ENCODE data around the gene TKTL1.
A peak's percentile ranks its signal among the peaks of the same experiment; 100 is the strongest.

Gene TKTL1

GRCh38 chrX:154365052-154365600 lies 69.5 kb downstream of the TKTL1 start:
- no peak for DNase-seq

GRCh38 chrX:154365997-154366665 lies 70.5 kb downstream of the TKTL1 start:
- no peak for DNase-seq

DNA sequence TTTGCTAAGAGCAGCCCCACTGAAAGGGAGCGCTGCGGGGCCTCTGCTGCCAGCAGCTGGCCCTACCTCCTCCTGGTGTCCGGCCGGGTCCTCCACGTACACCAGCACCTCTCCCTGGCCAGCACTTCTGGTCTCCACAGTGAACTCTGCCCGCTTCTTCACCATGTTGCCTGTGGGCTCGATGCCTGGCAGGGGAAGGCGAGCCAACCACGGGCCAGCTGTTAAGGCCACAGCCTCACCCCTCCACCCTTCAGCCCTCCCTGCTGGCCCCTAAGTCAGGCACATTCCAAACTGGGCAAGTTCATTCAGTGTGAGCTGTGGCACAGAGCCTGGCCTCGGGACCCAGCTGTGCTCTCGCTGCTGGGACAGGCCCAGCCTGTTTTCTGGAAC lies 71.1 kb downstream of the TKTL1 start:
- no peak for DNase-seq

- DNase-seq = no peak
These were observed 72.1 kb downstream of the TKTL1 start for GRCh38 chrX:154367474-154368308.

GRCh38 chrX:154368630-154369448 lies 73.2 kb downstream of the TKTL1 start:
- no peak for DNase-seq

DNA sequence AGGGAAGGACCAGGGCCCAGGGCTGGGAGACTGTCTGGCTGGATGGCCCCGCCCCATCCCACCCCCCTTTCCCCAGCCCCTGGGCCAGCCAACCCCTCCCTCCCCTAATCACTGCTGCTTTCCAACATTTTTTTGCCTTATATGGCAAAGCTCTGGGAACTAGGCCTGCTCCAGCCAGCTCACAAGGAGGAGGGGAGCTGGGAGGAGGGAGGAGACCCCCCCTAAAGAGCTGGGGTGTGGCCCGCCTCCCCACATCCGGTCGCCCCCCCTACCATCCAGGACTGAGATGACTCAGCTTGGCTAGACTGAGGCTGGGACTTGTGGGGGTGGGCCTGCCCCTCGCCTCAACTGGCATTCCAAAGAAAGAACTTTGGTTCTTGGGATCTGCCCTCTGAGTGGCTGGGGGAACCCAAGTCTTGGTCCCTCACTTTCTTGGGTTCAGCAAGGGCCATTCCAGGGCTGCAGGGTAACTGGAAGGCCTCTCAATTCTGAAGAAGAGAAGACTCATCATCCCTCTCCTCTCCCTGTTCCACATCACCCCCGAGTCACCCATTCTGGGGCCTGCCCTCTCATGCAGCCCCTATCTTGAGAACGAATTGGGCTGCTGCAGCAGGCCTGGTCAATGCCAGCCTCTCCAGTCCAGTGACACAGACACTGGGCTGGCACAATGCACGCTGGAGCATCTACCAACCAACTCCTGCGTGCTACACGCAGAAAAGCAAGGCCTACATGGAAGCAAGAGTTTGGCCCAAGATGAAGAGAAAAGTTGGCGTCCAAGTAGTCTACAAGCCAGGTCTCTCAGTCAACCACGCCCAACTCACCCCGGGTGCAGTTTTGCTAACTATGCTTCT lies 74.1 kb downstream of the TKTL1 start:
- no peak for DNase-seq

DNA sequence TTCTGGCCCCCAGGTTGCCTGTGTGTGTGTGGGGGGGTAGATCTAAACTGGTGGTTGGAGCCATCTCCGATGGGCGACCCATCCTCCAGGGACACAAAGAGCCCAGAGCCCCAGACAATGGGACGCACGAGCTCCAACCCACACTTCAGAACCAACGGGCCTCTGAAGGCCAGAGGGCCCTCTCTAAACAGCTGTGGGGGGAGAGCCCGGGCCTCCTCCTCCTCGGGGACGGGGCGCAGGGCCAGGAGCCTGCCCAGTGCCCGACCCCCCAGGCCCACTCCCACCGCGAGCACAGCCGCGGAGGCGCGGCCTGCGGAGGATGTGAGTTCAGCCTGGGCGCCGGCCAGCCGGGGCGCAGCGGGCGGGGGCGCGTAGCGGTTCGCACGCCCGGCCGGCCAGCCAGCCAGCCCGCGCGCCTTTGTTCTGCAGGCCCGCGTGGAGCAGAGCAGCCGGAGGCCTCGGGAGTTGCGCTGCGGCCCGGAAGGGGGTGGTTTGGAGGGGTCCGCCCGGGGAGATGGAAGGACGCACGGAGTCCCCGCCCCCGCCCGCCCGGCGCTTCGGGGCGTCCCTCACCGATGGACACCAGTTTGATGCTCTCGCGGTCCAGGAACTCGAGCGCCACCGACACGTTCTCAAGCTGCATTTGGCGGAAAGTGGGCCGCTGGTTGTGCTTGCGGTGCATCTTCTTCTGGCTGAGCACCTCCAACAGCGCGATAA lies 74.9 kb downstream of the TKTL1 start:
- DNase-seq = no peak

DNA sequence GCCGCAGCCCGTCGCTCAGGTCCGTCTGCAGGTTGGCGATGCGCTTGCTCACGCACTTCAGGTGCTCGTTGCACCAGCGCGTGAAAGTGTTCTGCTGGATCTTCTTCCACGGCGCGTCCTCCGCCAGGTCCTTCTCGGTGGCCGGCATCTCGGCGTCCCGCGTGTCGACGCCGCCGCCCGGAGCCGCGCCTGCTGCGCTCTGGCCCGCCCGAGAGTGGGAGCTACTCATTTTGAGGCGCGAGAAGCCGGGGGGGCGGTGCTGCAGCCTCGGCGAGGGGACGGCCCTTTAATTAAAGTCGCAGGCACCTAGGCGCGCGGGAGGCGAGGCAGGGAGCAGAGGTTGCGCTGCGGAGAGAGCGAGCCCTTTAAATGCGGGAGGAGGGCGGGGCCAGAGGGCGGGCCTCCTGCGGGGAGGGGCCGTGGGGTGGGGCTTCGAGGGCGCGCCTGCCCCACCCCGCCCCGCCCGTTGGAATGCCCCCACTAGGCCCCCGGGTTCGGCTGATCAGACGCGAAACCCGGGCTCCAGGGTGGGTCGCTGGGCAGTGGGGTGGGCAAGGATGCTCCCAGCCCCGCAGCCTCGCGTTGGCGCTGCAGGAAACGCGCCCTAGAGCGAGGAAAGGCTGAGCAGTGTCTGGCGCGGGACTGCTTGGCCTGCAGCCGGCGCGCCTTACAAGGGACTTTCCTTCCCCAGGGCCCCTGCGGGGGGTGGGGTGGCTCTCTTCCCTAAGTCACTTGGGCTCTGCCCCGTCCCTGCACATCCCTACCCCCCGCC lies 75.6 kb downstream of the TKTL1 start:
- DNase-seq = peak; percentile 32

GRCh38 chrX:154371789-154372300 lies 76.2 kb downstream of the TKTL1 start:
- DNase-seq = no peak

DNA sequence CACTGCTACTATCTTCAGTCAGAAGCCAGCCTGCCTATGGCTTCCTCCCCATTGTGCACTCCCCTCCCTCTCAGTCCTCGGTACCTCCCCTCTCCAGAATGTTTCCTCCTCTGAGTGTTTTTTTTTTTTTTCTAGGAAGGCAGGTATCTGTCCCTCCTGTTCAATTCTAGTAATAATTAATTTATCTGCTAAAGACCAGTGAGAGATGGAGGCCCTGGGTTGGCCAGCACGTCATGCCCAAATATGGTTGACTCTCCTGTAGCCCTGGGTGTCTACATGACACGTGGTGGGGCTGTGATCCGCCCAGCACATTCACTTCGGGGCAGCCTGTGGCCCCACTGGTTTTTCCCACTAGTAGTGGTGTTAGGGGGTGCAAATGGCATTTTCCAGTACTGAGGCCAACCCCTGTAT lies 77.0 kb downstream of the TKTL1 start:
- DNase-seq = no peak

DNA sequence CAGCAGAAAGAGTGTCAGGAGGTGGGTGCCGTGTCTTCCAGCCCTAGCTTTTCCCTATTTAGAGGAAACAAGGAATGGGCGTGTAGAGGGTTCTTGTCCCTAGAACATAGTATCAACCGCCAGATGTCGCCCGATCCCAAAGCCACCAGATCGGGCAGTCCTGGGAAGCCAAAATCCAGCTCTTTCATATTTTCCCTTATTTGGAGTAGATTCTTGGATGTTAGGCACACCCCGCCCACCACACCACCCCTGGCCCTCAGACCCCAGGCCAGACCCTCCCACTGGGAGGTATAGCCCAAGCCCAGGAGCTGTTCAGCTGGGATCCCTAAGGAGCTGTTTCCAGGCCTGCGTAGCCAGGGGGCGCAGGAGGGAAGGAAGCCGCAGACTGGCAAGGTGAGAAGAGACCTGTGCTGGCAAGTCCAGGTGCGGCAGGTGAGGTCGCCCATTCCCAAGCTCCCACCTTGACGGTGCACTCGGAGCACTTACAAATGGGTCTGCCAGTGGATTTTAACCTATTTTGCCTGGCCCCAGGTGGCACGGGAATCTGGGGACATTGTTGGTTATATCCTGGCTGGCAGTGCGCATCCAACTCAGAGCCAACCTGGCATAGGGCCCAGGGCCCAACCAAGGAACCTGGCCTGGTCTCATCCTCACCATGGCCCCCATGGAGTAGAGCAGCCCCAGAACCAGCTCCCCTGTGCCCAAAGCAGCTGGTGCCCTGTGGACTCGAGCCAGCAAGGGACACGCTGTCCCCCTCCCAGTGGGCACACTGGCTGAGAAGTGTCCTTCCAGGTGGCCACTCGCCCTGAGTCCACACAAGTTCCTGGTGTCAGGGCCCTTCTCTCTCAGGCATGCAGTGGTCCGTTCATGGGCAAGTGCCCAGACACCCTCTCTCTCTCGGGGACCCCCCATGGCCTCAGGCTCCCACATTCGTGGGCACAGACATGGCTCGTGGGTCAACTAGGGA lies 78.0 kb downstream of the TKTL1 start:
- no peak for DNase-seq

DNA sequence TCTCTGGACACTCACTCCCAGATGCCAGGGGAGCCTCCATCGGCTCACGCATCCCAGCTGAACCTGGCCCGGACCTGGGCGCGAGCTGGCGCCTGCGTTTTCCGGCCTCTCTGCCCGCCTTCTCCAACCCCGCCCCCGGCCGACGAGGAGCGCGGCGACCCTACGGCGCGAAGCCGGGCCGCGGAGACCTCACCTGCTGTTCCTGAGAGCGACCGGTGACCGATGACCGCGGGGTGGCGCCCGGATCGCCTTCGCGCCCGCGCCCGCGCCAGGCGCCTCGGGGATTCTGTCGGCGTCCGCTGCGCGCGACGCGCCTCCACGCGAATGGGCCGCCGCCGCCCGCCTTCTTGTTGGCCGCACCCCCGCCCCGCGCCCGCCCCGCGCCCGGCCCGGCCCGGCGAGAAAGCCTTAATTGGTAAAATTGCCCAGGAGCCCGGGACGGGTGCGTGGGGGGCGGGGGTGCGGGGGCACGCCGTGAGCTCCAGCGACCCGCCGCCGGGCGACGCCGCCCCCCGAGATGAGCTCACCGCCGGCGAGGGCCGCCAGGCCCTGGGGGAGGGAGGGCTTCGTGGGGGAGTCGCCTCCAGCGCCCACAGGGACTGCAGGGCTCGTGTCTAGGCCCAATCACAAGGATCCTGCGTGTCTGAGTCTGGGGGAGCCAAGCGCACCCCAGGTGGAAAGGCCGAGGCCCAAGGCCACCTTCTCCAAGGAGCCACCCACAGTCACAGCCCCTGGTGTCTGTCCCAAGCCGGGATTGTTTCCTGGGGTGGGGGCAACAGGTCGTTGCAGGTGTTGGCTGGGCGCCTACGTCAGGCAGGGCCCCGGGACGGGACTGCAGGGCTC lies 78.9 kb downstream of the TKTL1 start, which contains the start of gene FLNA:
Gene FLNA (minus strand): TSS at position 322 of the 843 bp plus-strand sequence. CDS start 3,389 bp downstream, outside the sequence.
- no peak for DNase-seq

- no peak for DNase-seq
These were observed 79.5 kb downstream of the TKTL1 start for GRCh38 chrX:154375156-154375504.

DNA sequence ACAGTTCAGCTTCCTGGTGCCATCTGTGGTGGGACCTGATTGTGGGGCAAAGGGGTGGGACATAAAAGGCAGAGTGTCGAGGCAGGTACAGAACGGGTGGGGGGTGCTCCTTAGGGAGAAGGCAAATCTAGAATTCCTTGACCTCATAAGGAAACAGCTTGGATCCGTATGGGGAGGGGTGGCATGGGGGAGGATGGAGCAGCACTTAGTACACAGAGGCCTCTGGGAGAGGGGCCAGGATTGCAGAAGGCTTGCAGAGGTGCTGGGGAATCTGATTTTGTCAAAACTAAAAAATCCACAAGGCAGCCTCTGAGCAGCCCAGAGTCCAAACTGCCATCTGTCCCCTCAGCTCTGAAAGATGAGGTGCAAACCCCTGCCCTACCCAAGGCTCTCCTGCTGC lies 81.2 kb downstream of the TKTL1 start:
- DNase-seq = no peak

DNA sequence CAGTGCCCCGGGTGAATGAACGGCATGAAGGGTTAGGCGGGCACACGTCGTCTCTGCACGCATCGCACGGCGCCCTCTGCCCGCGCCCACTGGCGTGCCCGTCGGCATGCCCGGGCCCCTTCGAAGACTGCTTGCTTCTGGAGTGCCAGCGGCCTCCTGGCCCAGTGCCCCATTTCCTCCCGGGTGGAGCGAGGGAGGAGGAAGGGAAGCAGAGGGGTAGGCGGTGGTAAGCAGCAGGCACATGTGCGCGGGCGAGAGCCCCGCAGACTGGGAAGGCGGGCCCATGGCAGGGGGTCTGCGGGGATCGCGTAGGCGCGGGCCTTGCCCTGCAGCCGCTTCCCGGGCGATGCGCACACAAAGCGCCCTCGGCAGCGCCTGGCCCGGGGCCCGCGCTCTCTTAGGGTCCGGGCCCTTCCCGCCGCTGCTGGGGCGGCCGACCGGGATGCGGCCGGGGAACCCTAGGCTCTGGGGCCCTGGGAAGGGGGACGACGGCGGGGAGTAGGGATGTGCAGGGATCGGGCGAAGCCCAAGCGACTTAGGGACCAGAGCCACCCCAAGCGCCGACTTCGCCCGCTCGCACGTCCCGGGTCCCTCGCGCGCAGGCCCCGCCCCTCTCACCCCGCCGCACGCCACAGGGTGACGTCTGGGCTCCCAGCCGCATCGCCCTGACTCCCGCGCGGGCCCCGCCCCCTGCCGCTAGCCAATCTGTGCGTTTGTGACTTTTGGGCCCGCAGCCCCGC lies 82.6 kb downstream of the TKTL1 start:
- no peak for DNase-seq

GRCh38 chrX:154378799-154379568 lies 83.4 kb downstream of the TKTL1 start, which contains the start of gene EMD:
EMD (plus strand) TSS chrX:154379295; CDS start chrX:154379485, 190 bp downstream.
- DNase-seq = peak; percentile 97

DNA sequence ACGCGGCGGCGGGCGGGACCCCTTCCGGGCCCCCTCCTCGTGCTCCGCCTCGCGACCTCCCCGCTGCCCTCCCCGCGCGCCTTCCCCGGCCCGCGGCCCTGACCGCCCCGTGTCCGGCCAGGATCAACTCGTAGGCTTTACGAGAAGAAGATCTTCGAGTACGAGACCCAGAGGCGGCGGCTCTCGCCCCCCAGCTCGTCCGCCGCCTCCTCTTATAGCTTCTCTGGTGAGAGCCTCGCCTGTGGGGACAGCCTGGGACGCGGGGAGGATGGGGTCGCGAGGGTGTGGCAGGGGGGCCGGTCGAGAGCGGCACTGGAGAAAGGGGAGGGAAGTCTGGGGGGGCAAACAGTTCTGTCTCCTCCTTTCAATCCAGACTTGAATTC lies 84.0 kb downstream of the TKTL1 start:
- no peak for DNase-seq
